Measurements from ENCODE around the gene SUMF1. TPM values are rescaled to one million over a fixed set of nuclear protein-coding genes. Genes with fewer than 3 reads are reported as not detected.

Gene SUMF1
- total and polyA plus RNA-seq, 4 donors, result 13.0 to 34.2 (median 23.5) TPM

DNA sequence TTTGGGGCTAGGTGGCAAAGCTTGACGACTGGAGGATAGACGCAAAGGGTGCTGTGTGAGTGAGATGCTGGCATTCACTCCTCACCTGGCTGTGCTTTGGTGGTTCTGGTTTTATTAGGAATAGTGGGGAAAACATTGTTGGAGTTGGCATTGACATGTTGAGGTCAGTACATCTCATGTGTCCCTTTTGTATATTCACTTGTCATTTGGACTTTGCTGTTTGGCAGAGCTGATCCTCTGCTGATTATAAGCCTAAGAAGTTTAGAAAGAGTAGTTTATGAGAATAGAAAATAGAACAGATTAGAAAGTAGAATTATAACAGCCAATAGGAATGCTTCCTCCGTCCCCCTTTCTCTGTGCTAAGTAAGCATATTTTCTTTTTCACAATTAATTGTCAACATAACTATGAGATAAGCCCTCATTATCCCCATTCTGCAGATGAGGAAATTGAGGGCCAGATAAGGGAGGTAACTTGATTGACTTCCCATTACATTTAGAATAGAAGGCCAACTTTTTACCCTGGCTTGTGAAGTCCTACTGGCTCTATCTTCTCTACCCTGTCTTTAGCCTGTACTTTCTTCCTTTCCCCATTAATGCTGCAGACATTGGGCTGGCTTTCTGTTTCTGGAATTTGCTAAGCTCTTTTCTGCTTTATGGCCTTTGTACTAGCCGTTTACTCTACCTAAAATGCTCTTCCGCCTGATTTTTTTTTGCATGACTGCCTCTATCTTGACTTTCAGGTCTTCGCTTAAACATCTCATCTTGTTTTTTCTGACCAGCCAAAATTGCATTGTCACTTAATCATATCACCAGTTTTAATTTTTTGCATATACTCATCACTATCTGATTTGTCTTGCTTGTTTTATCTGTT lies 38.9 kb upstream of the SUMF1 start:
- WGBS, result 65% methylated on average over 6 of the region's 6 CpGs
- no peak overlapping the region for H3K9ac ChIP-seq (ENCODE audit: low read depth in 1 of 2, low read length in 2 of 2)
- H3K27ac ChIP-seq (ENCODE audit: low read depth in 1 of 2, low read length in 2 of 2), result peak overlapping the region in 1 of 2 donors; percentile 26
- H3K4me3 ChIP-seq (ENCODE audit: low read depth in 1 of 3, low read length in 3 of 3), result no peak overlapping the region
- DNase-seq (ENCODE audit: low spot score), result no peak
- H3K27me3 ChIP-seq (ENCODE audit: control insufficient read depth in 4 of 4, insufficient read depth in 4 of 4, low read length in 3 of 4), result no peaks in the 10 kb centered on the region
- H3K9me3 ChIP-seq (ENCODE audit: control insufficient read depth in 4 of 4, low read length in 3 of 4), result no peaks in the 10 kb centered on the region
- H3K36me3 ChIP-seq (ENCODE audit: control insufficient read depth in 4 of 4, insufficient read depth in 3 of 4, low read depth in 1 of 4, low read length in 3 of 4), result no peaks in the 10 kb centered on the region
- TF ChIP-seq HNF4A (conservative IDR thresholded peaks at IDR 0.05) (peak; percentile 65 to 67), SP1 (IDR thresholded peaks at IDR 0.05) (peak; percentile 27), RXRA (IDR thresholded peaks at IDR 0.05) (peak in 1 of 2 donors; percentile 43)
- TF ChIP-seq, protein P1, sequence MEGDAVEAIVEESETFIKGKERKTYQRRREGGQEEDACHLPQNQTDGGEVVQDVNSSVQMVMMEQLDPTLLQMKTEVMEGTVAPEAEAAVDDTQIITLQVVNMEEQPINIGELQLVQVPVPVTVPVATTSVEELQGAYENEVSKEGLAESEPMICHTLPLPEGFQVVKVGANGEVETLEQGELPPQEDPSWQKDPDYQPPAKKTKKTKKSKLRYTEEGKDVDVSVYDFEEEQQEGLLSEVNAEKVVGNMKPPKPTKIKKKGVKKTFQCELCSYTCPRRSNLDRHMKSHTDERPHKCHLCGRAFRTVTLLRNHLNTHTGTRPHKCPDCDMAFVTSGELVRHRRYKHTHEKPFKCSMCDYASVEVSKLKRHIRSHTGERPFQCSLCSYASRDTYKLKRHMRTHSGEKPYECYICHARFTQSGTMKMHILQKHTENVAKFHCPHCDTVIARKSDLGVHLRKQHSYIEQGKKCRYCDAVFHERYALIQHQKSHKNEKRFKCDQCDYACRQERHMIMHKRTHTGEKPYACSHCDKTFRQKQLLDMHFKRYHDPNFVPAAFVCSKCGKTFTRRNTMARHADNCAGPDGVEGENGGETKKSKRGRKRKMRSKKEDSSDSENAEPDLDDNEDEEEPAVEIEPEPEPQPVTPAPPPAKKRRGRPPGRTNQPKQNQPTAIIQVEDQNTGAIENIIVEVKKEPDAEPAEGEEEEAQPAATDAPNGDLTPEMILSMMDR (IDR thresholded peaks at IDR 0.05; ENCODE audit: low read depth, low read length, missing input control), result no peak
- TF ChIP-seq, protein P2, sequence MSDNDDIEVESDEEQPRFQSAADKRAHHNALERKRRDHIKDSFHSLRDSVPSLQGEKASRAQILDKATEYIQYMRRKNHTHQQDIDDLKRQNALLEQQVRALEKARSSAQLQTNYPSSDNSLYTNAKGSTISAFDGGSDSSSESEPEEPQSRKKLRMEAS (IDR thresholded peaks at IDR 0.05), result no peak
- peaks cover 3 to 35% (median 9%) of the 10 kb centered on the region in 4 donors for H3K4me1 ChIP-seq (ENCODE audit: control insufficient read depth in 4 of 4, insufficient read depth in 4 of 4, low read length in 3 of 4)

DNA sequence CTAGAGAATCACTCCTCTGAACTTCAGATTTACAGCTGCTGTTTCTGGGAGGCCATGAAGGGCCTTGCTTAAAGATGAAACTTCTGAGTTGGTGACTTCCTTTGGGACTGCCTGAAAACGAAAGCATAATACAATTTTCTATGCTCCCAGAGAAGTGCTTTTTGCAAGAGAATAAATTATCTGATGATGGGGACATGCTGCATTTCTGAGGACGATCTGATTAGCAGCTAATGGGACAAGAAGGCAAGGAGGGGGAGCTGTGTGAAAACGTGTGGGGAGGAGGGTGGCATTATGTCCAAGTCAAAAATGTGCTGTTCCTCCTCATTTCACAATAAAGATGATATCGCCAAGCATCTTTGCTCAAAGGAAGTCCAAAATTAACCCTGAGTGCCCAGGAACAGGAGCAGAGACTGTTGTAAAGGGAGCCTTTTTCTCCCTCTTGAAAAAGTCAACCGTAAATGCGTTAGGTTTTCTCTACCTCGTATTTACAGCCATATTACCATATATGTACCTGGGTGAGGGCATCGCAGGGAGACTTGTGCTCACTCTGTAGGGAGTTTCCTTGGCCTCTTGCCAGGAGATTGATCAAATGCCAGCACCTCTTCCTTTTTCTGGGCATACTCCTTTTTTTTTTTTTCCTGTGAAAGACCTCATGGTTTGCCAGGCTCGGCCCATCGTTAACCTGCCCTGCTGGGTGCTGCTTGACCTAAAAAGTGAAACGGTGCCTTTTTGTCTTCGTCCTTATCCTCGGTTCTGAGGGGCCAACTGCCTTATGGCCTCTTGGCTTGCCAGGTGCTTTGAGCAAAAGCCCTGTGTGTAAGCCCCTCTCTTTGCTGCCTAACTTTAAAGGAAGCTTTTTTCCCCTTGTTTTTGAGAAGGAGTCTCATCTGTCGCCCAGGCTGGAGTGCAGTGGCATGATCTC lies 37.5 kb upstream of the SUMF1 start:
- DNase-seq (ENCODE audit: low spot score), result no peak
- peaks cover 3 to 35% (median 9%) of the 10 kb centered on the region in 4 donors for H3K4me1 ChIP-seq (ENCODE audit: control insufficient read depth in 4 of 4, insufficient read depth in 4 of 4, low read length in 3 of 4)
- no peaks in the 10 kb centered on the region for H3K36me3 ChIP-seq (ENCODE audit: control insufficient read depth in 4 of 4, insufficient read depth in 3 of 4, low read depth in 1 of 4, low read length in 3 of 4)
- no peaks in the 10 kb centered on the region for H3K9me3 ChIP-seq (ENCODE audit: control insufficient read depth in 4 of 4, low read length in 3 of 4)
- H3K9ac ChIP-seq (ENCODE audit: low read depth in 1 of 2, low read length in 2 of 2), result no peak overlapping the region
- 53% methylated on average over 14 of the region's 14 CpGs for WGBS
- peak overlapping the region in 1 of 2 donors; percentile 20 for H3K27ac ChIP-seq (ENCODE audit: low read depth in 1 of 2, low read length in 2 of 2)
- no peak for TF ChIP-seq SP1 (IDR thresholded peaks at IDR 0.05)
- TF ChIP-seq, protein P3, sequence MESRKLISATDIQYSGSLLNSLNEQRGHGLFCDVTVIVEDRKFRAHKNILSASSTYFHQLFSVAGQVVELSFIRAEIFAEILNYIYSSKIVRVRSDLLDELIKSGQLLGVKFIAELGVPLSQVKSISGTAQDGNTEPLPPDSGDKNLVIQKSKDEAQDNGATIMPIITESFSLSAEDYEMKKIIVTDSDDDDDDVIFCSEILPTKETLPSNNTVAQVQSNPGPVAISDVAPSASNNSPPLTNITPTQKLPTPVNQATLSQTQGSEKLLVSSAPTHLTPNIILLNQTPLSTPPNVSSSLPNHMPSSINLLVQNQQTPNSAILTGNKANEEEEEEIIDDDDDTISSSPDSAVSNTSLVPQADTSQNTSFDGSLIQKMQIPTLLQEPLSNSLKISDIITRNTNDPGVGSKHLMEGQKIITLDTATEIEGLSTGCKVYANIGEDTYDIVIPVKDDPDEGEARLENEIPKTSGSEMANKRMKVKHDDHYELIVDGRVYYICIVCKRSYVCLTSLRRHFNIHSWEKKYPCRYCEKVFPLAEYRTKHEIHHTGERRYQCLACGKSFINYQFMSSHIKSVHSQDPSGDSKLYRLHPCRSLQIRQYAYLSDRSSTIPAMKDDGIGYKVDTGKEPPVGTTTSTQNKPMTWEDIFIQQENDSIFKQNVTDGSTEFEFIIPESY (IDR thresholded peaks at IDR 0.05), result no peak
- TF ChIP-seq, protein P1 (IDR thresholded peaks at IDR 0.05; ENCODE audit: low read depth, low read length, missing input control), result no peak
- TF ChIP-seq RXRA (IDR thresholded peaks at IDR 0.05), result no peak
- TF ChIP-seq FOXA1 (IDR thresholded peaks at IDR 0.05), result no peak
- no peak for TF ChIP-seq FOXA2 (IDR thresholded peaks at IDR 0.05)
- TF ChIP-seq TAF1 (conservative IDR thresholded peaks at IDR 0.05), result no peak
- TF ChIP-seq GABPA (IDR thresholded peaks at IDR 0.05 in 1 of 2, conservative IDR thresholded peaks at IDR 0.05 in 1 of 2), result no peak
- TF ChIP-seq, protein P4, sequence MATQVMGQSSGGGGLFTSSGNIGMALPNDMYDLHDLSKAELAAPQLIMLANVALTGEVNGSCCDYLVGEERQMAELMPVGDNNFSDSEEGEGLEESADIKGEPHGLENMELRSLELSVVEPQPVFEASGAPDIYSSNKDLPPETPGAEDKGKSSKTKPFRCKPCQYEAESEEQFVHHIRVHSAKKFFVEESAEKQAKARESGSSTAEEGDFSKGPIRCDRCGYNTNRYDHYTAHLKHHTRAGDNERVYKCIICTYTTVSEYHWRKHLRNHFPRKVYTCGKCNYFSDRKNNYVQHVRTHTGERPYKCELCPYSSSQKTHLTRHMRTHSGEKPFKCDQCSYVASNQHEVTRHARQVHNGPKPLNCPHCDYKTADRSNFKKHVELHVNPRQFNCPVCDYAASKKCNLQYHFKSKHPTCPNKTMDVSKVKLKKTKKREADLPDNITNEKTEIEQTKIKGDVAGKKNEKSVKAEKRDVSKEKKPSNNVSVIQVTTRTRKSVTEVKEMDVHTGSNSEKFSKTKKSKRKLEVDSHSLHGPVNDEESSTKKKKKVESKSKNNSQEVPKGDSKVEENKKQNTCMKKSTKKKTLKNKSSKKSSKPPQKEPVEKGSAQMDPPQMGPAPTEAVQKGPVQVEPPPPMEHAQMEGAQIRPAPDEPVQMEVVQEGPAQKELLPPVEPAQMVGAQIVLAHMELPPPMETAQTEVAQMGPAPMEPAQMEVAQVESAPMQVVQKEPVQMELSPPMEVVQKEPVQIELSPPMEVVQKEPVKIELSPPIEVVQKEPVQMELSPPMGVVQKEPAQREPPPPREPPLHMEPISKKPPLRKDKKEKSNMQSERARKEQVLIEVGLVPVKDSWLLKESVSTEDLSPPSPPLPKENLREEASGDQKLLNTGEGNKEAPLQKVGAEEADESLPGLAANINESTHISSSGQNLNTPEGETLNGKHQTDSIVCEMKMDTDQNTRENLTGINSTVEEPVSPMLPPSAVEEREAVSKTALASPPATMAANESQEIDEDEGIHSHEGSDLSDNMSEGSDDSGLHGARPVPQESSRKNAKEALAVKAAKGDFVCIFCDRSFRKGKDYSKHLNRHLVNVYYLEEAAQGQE (IDR thresholded peaks at IDR 0.05), result no peak
- TF ChIP-seq JUND (IDR thresholded peaks at IDR 0.05), result no peak
- TF ChIP-seq, protein P2 (IDR thresholded peaks at IDR 0.05), result no peak
- no peak for TF ChIP-seq YY1 (IDR thresholded peaks at IDR 0.05)
- no peak overlapping the region for H3K4me3 ChIP-seq (ENCODE audit: low read depth in 1 of 3, low read length in 3 of 3)
- no peaks in the 10 kb centered on the region for H3K27me3 ChIP-seq (ENCODE audit: control insufficient read depth in 4 of 4, insufficient read depth in 4 of 4, low read length in 3 of 4)
